GM12891 (cell line): Measurements from ENCODE around the gene CSF1R.

Source experiments
- POLR2A ChIP-seq: IDR thresholded peaks from 2 replicates; pipeline ENCODE4 v1.6.1; 2011; ENCODE audit warnings: low read depth, low read length, control low read depth
- TAF1 ChIP-seq: IDR thresholded peaks from 2 replicates; pipeline ENCODE4 v1.6.1; 2011; ENCODE audit warnings: low read depth, low read length, control low read depth

- TF ChIP-seq TAF1 (no peak), POLR2A (no peak)
These were observed 38.2 kb upstream of the CSF1R start for GRCh38 chr5:150124596-150124995.
